SK-N-SH treated with all-trans-retinoic acid at 6 μM for 48 hours (cell line): ENCODE data around the gene LRRC9.

Experiments used
- ATAC-seq: fragments of 200-7000 bp; cut with Tn5 transposase; 3 replicates; pipeline ENCODE4 v1.9.1; 2020; ENCODE audit warnings: mild to moderate bottlenecking, moderate library complexity
- ARNTL ChIP-seq: fragments of 450-650 bp; formaldehyde crosslinking; IDR thresholded peaks from 2 replicates; pipeline ENCODE4 v1.5.0; 2020; ENCODE audit warnings: low read depth, mild to moderate bottlenecking, moderate library complexity, borderline replicate concordance
- BACH2 ChIP-seq: fragments of 250-450 bp; sonication (Bioruptor Pico); IDR thresholded peaks from 2 replicates; pipeline ENCODE4 v1.9.0; 2021; ENCODE audit warnings: mild to moderate bottlenecking, borderline replicate concordance
- CREB5 ChIP-seq: fragments of 250-450 bp; sonication (Bioruptor Pico); IDR thresholded peaks from 2 replicates; pipeline ENCODE4 v1.5.1; 2020; ENCODE audit warnings: low read depth, mild to moderate bottlenecking, moderate library complexity
- CSDC2 ChIP-seq: fragments of 250-450 bp; sonication (Bioruptor Pico); IDR thresholded peaks from 2 replicates; pipeline ENCODE4 v1.5.0; 2020; ENCODE audit warnings: mild to moderate bottlenecking, moderate library complexity
- CSRNP3 ChIP-seq: fragments of 250-450 bp; sonication (Bioruptor Pico); IDR thresholded peaks from 2 replicates; pipeline ENCODE4 v1.5.1; 2021; ENCODE audit warnings: mild to moderate bottlenecking, moderate library complexity
- ESRRG ChIP-seq: fragments of 250-450 bp; sonication (Bioruptor Pico); IDR thresholded peaks from 2 replicates; pipeline ENCODE4 v1.6.1; 2021; ENCODE audit warnings: mild to moderate bottlenecking
- GLIS3 ChIP-seq: fragments of 250-450 bp; sonication (Bioruptor Pico); IDR thresholded peaks from 2 replicates; pipeline ENCODE4 v1.5.0; 2020; ENCODE audit warnings: mild to moderate bottlenecking, moderate library complexity
- ISL1 ChIP-seq: fragments of 250-450 bp; sonication (Bioruptor Pico); IDR thresholded peaks from 2 replicates; pipeline ENCODE4 v2.1.2; 2022; ENCODE audit warnings: mild to moderate bottlenecking, moderate library complexity
- OSR1 ChIP-seq: fragments of 250-450 bp; sonication (Bioruptor Pico); IDR thresholded peaks from 2 replicates; pipeline ENCODE4 v1.8.0; 2022; ENCODE audit warnings: moderate library complexity, mild to moderate bottlenecking, inconsistent platforms
- POU6F1 ChIP-seq: fragments of 250-450 bp; sonication (Bioruptor Pico); IDR thresholded peaks from 2 replicates; pipeline ENCODE4 v1.8.0; 2021; ENCODE audit warnings: low read depth, mild to moderate bottlenecking, moderate library complexity, borderline replicate concordance
- PPARA ChIP-seq: fragments of 250-450 bp; sonication (Bioruptor Pico); IDR thresholded peaks from 2 replicates; pipeline ENCODE4 v1.5.0; 2020; ENCODE audit warnings: mild to moderate bottlenecking, borderline replicate concordance
- RARB ChIP-seq: fragments of 250-450 bp; sonication (Bioruptor Pico); IDR thresholded peaks from 2 replicates; pipeline ENCODE4 v1.8.0; 2021; ENCODE audit warnings: mild to moderate bottlenecking, moderate library complexity
- SNAI2 ChIP-seq: fragments of 250-450 bp; sonication (Bioruptor Pico); IDR thresholded peaks from 2 replicates; pipeline ENCODE4 v1.5.0; 2020; ENCODE audit warnings: mild to moderate bottlenecking, moderate library complexity
- TCF4 ChIP-seq: fragments of 250-450 bp; sonication (Bioruptor Pico); IDR thresholded peaks from 2 replicates; pipeline ENCODE4 v1.8.0; 2021; ENCODE audit warnings: mild to moderate bottlenecking, moderate library complexity, borderline replicate concordance
- TOX ChIP-seq: fragments of 250-450 bp; sonication (Bioruptor Pico); IDR thresholded peaks from 2 replicates; pipeline ENCODE4 v1.8.0; 2021; ENCODE audit warnings: mild to moderate bottlenecking, moderate library complexity, borderline replicate concordance
- TSHZ2 ChIP-seq: fragments of 250-450 bp; sonication (Bioruptor Pico); IDR thresholded peaks from 2 replicates; pipeline ENCODE4 v1.5.0; 2020; ENCODE audit warnings: mild to moderate bottlenecking, moderate library complexity
- ZC3H10 ChIP-seq: fragments of 250-450 bp; sonication (Bioruptor Pico); IDR thresholded peaks from 2 replicates; pipeline ENCODE4 v1.5.1; 2021; ENCODE audit warnings: mild to moderate bottlenecking, moderate library complexity
- ZFP3 ChIP-seq: fragments of 250-450 bp; sonication (Bioruptor Pico); IDR thresholded peaks from 2 replicates; pipeline ENCODE4 v1.5.0; 2020; ENCODE audit warnings: mild to moderate bottlenecking, moderate library complexity
- ZFP30 ChIP-seq: fragments of 450-650 bp; formaldehyde crosslinking; IDR thresholded peaks from 2 replicates; pipeline ENCODE4 v1.5.0; 2022; ENCODE audit warnings: mild to moderate bottlenecking, moderate library complexity
- ZNF70 ChIP-seq: fragments of 450-650 bp; formaldehyde crosslinking; IDR thresholded peaks from 2 replicates; pipeline ENCODE4 v1.5.0; 2020; ENCODE audit warnings: mild to moderate bottlenecking, moderate library complexity
- ZNF8 ChIP-seq: fragments of 450-650 bp; formaldehyde crosslinking; IDR thresholded peaks from 2 replicates; pipeline ENCODE4 v1.5.0; 2020; ENCODE audit warnings: mild to moderate bottlenecking, moderate library complexity
- TF ChIP-seq, protein P1 (sequence below): fragments of 250-450 bp; sonication (Bioruptor Pico); IDR thresholded peaks from 2 replicates; pipeline ENCODE4 v1.8.0; 2020; ENCODE audit warnings: mild to moderate bottlenecking, moderate library complexity, borderline replicate concordance

LRRC9 gene

DNA sequence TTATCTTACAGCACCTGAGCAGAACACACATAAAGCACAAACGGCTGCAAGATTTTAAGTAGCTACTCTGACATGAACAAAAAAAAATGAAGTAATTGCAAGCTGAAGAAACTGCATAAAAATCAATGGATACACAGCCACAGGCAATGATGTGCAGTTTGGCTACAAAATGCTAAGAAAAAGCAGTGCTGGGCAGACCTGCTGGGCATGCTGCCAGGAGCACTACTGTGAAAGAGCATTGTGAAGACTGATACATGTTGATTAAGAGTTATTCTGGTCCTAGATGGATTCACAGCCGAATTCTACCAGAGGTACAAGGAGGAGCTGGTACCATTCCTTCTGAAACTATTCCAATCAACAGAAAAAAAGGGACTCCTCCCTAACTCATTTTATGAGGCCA lies 29.3 kb upstream of the LRRC9 start:
- TF ChIP-seq TCF4 (CRISPR knock-in tag) (no peak), ZFP3 (no peak), SNAI2 (CRISPR knock-in tag) (no peak), TSHZ2 (CRISPR knock-in tag) (no peak), BACH2 (no peak), ZFP30 (CRISPR knock-in tag) (no peak), ZC3H10 (CRISPR knock-in tag) (no peak), GLIS3 (CRISPR knock-in tag) (no peak), CSRNP3 (CRISPR knock-in tag) (no peak), ZNF70 (CRISPR knock-in tag) (no peak), ESRRG (CRISPR knock-in tag) (no peak), ZNF8 (CRISPR knock-in tag) (no peak), PPARA (CRISPR knock-in tag) (no peak), RARB (no peak), ISL1 (CRISPR knock-in tag) (no peak), TOX (no peak), OSR1 (CRISPR knock-in tag) (no peak), ARNTL (CRISPR knock-in tag) (no peak)
- TF ChIP-seq, protein P1, sequence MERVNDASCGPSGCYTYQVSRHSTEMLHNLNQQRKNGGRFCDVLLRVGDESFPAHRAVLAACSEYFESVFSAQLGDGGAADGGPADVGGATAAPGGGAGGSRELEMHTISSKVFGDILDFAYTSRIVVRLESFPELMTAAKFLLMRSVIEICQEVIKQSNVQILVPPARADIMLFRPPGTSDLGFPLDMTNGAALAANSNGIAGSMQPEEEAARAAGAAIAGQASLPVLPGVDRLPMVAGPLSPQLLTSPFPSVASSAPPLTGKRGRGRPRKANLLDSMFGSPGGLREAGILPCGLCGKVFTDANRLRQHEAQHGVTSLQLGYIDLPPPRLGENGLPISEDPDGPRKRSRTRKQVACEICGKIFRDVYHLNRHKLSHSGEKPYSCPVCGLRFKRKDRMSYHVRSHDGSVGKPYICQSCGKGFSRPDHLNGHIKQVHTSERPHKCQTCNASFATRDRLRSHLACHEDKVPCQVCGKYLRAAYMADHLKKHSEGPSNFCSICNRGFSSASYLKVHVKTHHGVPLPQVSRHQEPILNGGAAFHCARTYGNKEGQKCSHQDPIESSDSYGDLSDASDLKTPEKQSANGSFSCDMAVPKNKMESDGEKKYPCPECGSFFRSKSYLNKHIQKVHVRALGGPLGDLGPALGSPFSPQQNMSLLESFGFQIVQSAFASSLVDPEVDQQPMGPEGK (CRISPR knock-in tag), result no peak
- ATAC-seq, result no peak

DNA sequence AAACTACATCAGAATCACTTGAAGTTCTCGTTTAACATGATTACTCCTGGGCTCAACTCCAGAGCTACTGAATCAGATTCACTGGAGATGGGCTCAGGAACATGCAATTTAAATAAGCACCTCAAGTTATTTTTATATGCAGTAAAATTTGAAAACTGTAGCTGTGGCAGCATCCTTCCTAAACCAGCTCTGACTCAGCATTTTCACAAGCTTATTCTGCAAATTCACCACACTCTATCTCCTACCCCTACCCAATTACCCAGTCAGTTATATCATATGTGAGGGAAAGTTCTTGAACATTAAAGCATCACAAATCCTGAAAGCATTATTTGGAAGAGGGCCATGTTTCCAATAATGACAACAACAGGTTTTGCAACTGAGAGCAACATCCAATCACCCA lies 24.2 kb upstream of the LRRC9 start:
- TF ChIP-seq, protein P1 (CRISPR knock-in tag), result no peak
- TF ChIP-seq BACH2 (no peak), CSRNP3 (CRISPR knock-in tag) (no peak), ZNF70 (CRISPR knock-in tag) (no peak), SNAI2 (CRISPR knock-in tag) (no peak), ARNTL (CRISPR knock-in tag) (no peak), CSDC2 (CRISPR knock-in tag) (no peak), TSHZ2 (CRISPR knock-in tag) (no peak), ESRRG (CRISPR knock-in tag) (no peak), POU6F1 (no peak), PPARA (CRISPR knock-in tag) (no peak), RARB (no peak), ISL1 (CRISPR knock-in tag) (no peak), ZC3H10 (CRISPR knock-in tag) (no peak), CREB5 (CRISPR knock-in tag) (no peak), TOX (no peak), ZFP3 (no peak), TCF4 (CRISPR knock-in tag) (no peak)
- TF ChIP-seq, all 23 proteins: peak for 0
- ATAC-seq, result no peak
